Measurements from ENCODE around the gene TANK. TPM values are rescaled to one million over a fixed set of nuclear protein-coding genes. Genes with fewer than 3 reads are reported as not detected.

Gene TANK
- total and polyA plus RNA-seq, 2 of the 8 experiments (the other 6 are each of a cell fraction or from before 2014, with no cell fraction given) = 7.0 to 26.1 TPM

DNA sequence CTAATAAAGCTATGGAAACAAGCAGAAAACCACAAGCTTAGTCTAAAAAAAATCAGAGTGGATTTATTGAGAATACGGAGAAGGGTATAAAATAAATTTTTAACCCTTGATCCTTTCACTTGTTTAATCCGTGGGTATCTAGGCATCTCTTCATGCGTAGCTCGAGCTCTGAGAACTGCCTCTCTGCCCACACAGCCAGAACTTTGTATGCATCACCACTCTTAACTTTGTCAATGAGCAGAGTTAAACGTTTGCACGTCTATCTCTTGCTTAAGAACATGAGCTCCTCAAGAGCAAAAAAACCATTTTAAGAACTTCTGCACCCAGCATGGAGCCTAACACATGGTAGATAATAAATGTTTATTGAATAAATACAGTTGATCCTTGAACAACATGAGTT, 26.9 kb upstream of the TANK start (continued):
- TF ChIP-seq ATF3 (IDR thresholded peaks at IDR 0.05; ENCODE audit: insufficient read depth, low read depth, low read length) (no peak), SP1 (IDR thresholded peaks at IDR 0.05; ENCODE audit: low read depth, low read length) (no peak)

All from H1 (cell line).